ENCODE measurements around the gene SYTL3.

SYTL3 gene

GRCh38 chr6:158767709-158768108 lies 117.9 kb downstream of the SYTL3 start:
- POLR2A ChIA-PET = no interaction called here

DNA sequence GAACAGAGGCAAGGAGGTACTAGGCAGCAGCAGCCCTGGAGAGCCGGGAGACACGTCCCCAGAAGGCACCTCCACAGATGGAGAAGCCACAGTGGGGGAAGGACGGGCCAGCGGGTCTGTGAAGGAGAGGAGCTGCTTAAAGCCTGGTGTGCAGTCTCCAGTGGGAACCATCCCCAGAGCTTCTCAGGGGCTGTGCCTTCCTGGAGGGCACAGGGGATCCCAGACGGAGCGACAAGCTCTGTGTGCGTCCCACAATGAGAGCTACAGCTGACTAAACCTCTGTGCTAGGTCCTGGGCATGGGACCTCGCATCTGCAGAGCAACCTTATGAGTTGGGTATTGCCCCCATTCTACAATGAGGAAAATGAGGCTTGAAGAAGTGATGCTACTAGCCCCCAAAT lies 118.6 kb downstream of the SYTL3 start:
- CTCF ChIA-PET = interaction anchor here (0.8 to 5.0 kb wide), 7 partner anchors 13 to 336 kb away, joined by 3 to 23 read pairs (median 3); no protein-coding TSS in a partner anchor

More at GRCh38 chr6:158767709-158768108, 117.9 kb downstream of the SYTL3 start:
- TF ChIP-seq, protein P1, sequence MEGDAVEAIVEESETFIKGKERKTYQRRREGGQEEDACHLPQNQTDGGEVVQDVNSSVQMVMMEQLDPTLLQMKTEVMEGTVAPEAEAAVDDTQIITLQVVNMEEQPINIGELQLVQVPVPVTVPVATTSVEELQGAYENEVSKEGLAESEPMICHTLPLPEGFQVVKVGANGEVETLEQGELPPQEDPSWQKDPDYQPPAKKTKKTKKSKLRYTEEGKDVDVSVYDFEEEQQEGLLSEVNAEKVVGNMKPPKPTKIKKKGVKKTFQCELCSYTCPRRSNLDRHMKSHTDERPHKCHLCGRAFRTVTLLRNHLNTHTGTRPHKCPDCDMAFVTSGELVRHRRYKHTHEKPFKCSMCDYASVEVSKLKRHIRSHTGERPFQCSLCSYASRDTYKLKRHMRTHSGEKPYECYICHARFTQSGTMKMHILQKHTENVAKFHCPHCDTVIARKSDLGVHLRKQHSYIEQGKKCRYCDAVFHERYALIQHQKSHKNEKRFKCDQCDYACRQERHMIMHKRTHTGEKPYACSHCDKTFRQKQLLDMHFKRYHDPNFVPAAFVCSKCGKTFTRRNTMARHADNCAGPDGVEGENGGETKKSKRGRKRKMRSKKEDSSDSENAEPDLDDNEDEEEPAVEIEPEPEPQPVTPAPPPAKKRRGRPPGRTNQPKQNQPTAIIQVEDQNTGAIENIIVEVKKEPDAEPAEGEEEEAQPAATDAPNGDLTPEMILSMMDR (IDR thresholded peaks at IDR 0.05; ENCODE audit: control extremely low read depth, extremely low read depth, low read depth, missing control alignments) = no peak
- CTCF ChIA-PET = interaction anchor here (0.8 to 1.6 kb wide), 5 partner anchors 40 to 337 kb away, joined by 3 to 4 read pairs (median 3); no protein-coding TSS in a partner anchor
- DNase-seq (ENCODE audit: extremely low spot score) = no peak

GRCh38 chr6:158769234-158769770 lies 119.4 kb downstream of the SYTL3 start:
- TF ChIP-seq, protein P1 (IDR thresholded peaks at IDR 0.05; ENCODE audit: control extremely low read depth, extremely low read depth, low read depth, missing control alignments) = no peak
- CTCF ChIA-PET = interaction anchor here (0.9 to 5.0 kb wide), 4 partner anchors 12 to 190 kb away, joined by 3 to 23 read pairs (median 4); no protein-coding TSS in a partner anchor
- POLR2A ChIA-PET = interaction anchor here (0.6 kb wide), 1 partner anchor 142 kb away, joined by 3 read pairs; no protein-coding TSS in a partner anchor
- no peak for DNase-seq (ENCODE audit: extremely low spot score)

More for the DNA sequence above, 118.6 kb downstream of the SYTL3 start:
- TF ChIP-seq, protein P1 (IDR thresholded peaks at IDR 0.05; ENCODE audit: control extremely low read depth, extremely low read depth, low read depth, missing control alignments) = no peak
- POLR2A ChIA-PET = no interaction called here
- no peak for DNase-seq (ENCODE audit: extremely low spot score)

- POLR2A ChIA-PET = no interaction called here
- DNase-seq (ENCODE audit: extremely low spot score) = no peak
These were observed 120.0 kb downstream of the SYTL3 start for GRCh38 chr6:158769771-158770432.

DNA sequence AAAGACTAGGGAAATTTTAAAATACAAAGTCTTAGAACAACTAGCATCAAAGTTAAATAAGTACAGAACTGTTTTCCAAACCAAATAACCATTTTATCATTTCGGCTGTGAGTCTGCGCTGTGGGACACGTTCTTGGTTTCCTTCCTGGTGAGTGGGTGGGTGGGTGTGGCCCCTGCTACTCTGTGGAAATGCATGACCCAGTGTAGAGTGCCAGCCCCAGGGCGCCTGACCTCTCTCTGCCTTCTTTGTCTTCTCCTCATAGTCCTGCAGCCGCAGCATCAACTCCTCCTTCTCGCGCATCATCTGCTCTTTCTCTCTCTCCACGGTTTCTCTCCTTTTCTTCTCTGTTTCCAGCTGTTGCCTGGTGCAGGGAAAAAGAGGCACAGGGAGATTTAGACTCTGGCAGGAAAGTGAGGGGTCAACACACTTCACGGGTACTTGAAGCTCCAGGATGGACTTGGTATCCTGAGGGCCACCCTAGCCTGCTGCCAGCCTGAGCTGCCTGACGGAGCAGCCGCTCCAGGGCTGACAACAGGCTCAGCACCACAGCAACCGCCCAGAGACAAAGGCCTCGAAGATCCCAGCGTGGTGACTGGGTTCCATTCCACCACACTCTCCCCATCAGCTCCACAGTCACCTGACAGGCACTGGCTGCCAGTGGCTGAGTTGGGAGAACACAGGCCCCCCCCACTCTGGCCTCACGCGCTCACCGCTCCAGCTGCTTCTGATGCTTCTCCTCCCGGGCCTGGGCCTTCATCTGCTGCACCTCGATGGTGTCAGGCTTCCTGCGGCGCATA lies 120.9 kb downstream of the SYTL3 start:
- ChIA-PET POLR2A (no interaction called here), CTCF (interaction anchor here (1.0 to 5.0 kb wide), 5 partner anchors 10 to 238 kb away, joined by 3 to 23 read pairs (median 4); no protein-coding TSS in a partner anchor)
- TF ChIP-seq, protein P1 (IDR thresholded peaks at IDR 0.05; ENCODE audit: control extremely low read depth, extremely low read depth, low read depth, missing control alignments) = no peak
- no peak for DNase-seq (ENCODE audit: extremely low spot score)

More at GRCh38 chr6:158769771-158770432, 120.0 kb downstream of the SYTL3 start:
- TF ChIP-seq, protein P1 (IDR thresholded peaks at IDR 0.05; ENCODE audit: control extremely low read depth, extremely low read depth, low read depth, missing control alignments) = no peak
- CTCF ChIA-PET = interaction anchor here (0.9 to 5.0 kb wide), 4 partner anchors 11 to 189 kb away, joined by 4 to 23 read pairs (median 4); no protein-coding TSS in a partner anchor
